ENCODE data around the gene MYDGF. TPM values are rescaled to one million over a fixed set of nuclear protein-coding genes. Genes with fewer than 3 reads are reported as not detected.

The MYDGF gene
- total RNA-seq, 4 donors from 2014 or later = 32.4 to 45.6 (median 35.4) TPM

GRCh38 chr19:4705413-4706131 lies 35.4 kb upstream of the MYDGF start:
- no peak for TF ChIP-seq CTCF (IDR thresholded peaks at IDR 0.05; ENCODE audit: low read depth)

GRCh38 chr19:4704317-4704673 lies 34.2 kb upstream of the MYDGF start:
- TF ChIP-seq CTCF (IDR thresholded peaks at IDR 0.05; ENCODE audit: low read depth) = no peak

- no peak for TF ChIP-seq CTCF (IDR thresholded peaks at IDR 0.05; ENCODE audit: low read depth)
Observed at GRCh38 chr19:4703671-4704316, 33.7 kb upstream of the MYDGF start.

GRCh38 chr19:4702764-4703163 lies 32.6 kb upstream of the MYDGF start:
- TF ChIP-seq CTCF (IDR thresholded peaks at IDR 0.05; ENCODE audit: low read depth) = no peak

GRCh38 chr19:4701557-4701956 lies 31.4 kb upstream of the MYDGF start:
- TF ChIP-seq CTCF (IDR thresholded peaks at IDR 0.05; ENCODE audit: low read depth) = no peak

- no peak for TF ChIP-seq CTCF (IDR thresholded peaks at IDR 0.05; ENCODE audit: low read depth)
Observed at GRCh38 chr19:4700693-4700970, 30.5 kb upstream of the MYDGF start.

- no peak for TF ChIP-seq CTCF (IDR thresholded peaks at IDR 0.05; ENCODE audit: low read depth)
Observed at GRCh38 chr19:4699826-4700692, 29.9 kb upstream of the MYDGF start.

All from subcutaneous adipose tissue (tissue), 4 donors.